Measurements from ENCODE around the gene HECTD4.

The HECTD4 gene

DNA sequence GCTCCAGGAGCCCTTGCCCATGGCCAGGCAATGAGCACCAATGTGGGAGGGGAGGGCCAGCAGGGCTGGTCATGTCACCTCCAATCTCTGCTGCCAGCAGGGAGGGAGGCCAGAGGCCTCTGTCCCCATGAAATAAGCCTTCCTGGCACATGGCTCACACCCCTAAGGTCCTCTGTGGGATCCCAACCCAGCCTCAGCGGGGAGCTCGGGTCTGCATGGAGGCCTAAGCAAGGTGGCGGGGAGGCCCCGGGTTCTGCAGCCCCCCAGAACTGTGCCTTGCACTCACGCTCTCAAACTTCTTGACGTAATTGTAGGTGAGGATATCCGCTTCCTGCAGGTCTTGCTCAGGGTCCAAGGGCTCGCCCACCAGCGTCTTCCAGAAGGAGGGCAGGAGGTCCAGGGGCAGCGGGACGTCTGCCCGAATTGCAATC lies 215.2 kb downstream of the HECTD4 start:
- Histone ChIP-seq H3K4me1 (ENCODE audit: control insufficient read depth in 1 of 2, insufficient read depth in 1 of 2, low read depth in 1 of 2, low read length in 1 of 2) (no peaks in the 10 kb centered on the region), H3K27me3 (no peaks in the 10 kb centered on the region), H3K4me3 (ENCODE audit: low read depth in 1 of 2, low read length in 1 of 2) (no peak overlapping the region), H3K9me3 (no peaks in the 10 kb centered on the region), H3K36me3 (peaks cover 89% of the 10 kb centered on the region), H3K27ac (no peak overlapping the region)
- TF ChIP-seq CTCF (IDR thresholded peaks at IDR 0.05): no peak

- no peaks in the 10 kb centered on the region for H3K27me3 ChIP-seq
- no peaks in the 10 kb centered on the region for H3K9me3 ChIP-seq
- no peak for TF ChIP-seq CTCF (IDR thresholded peaks at IDR 0.05)
- H3K4me3 ChIP-seq (ENCODE audit: low read depth in 1 of 2, low read length in 1 of 2): no peak overlapping the region
- peaks cover 89% of the 10 kb centered on the region for H3K36me3 ChIP-seq
- H3K4me1 ChIP-seq (ENCODE audit: control insufficient read depth in 1 of 2, insufficient read depth in 1 of 2, low read depth in 1 of 2, low read length in 1 of 2): no peaks in the 10 kb centered on the region
- H3K27ac ChIP-seq: no peak overlapping the region
Observed at GRCh38 chr12:112166051-112167015, 215.9 kb downstream of the HECTD4 start.

GRCh38 chr12:112165624-112166023 lies 216.6 kb downstream of the HECTD4 start:
- Histone ChIP-seq H3K27me3 (no peaks in the 10 kb centered on the region), H3K27ac (no peak overlapping the region), H3K4me3 (ENCODE audit: low read depth in 1 of 2, low read length in 1 of 2) (no peak overlapping the region), H3K4me1 (ENCODE audit: control insufficient read depth in 1 of 2, insufficient read depth in 1 of 2, low read depth in 1 of 2, low read length in 1 of 2) (no peaks in the 10 kb centered on the region), H3K36me3 (peaks cover 89% of the 10 kb centered on the region), H3K9me3 (no peaks in the 10 kb centered on the region)
- no peak for TF ChIP-seq CTCF (IDR thresholded peaks at IDR 0.05)

- no peak for TF ChIP-seq CTCF (IDR thresholded peaks at IDR 0.05)
- no peaks in the 10 kb centered on the region for H3K9me3 ChIP-seq
- H3K4me1 ChIP-seq (ENCODE audit: control insufficient read depth in 1 of 2, insufficient read depth in 1 of 2, low read depth in 1 of 2, low read length in 1 of 2): no peaks in the 10 kb centered on the region
- no peak overlapping the region for H3K27ac ChIP-seq
- H3K36me3 ChIP-seq: peaks cover 89% of the 10 kb centered on the region
- H3K27me3 ChIP-seq: no peaks in the 10 kb centered on the region
- H3K4me3 ChIP-seq (ENCODE audit: low read depth in 1 of 2, low read length in 1 of 2): no peak overlapping the region
Observed at GRCh38 chr12:112164011-112164660, 218.1 kb downstream of the HECTD4 start.

GRCh38 chr12:112163471-112163991 lies 218.7 kb downstream of the HECTD4 start:
- peaks cover 89% of the 10 kb centered on the region for H3K36me3 ChIP-seq
- no peak for TF ChIP-seq CTCF (IDR thresholded peaks at IDR 0.05)
- no peak overlapping the region for H3K27ac ChIP-seq

More at GRCh38 chr12:112163471-112163991, 218.7 kb downstream of the HECTD4 start:
- Histone ChIP-seq H3K4me3 (ENCODE audit: low read depth in 1 of 2, low read length in 1 of 2) (no peak overlapping the region), H3K27me3 (no peaks in the 10 kb centered on the region), H3K4me1 (ENCODE audit: control insufficient read depth in 1 of 2, insufficient read depth in 1 of 2, low read depth in 1 of 2, low read length in 1 of 2) (no peaks in the 10 kb centered on the region), H3K9me3 (no peaks in the 10 kb centered on the region)
